HG02981 (cell line): ENCODE data around the gene RCOR1.

Experiments
- ATAC-seq: cut with Tn5 transposase; IDR thresholded peaks from one replicate; pipeline ENCODE4 v1.9.1; 2021; ENCODE audit warnings: mild to moderate bottlenecking, moderate library complexity; ENCODE audit not compliant: unreplicated experiment

Gene RCOR1

DNA sequence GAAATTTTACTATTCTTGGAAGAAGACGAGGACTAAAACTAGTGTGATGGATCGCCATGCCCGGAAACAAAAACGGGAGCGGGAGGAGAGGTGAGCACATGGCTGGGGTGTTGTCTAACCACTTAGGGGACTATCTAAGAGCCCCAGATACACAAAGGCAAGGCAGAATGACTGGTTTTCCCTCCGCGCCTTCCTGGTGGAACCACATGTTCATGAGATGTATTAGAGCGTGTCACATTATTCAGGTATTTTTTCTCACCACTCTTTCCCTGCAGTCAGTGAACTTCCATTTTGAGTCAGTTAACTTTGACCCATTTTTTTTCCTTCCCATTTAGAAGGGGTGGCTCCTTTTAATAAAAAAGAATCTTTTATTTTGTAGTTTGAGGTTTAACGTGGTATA is 116.0 kb downstream of the RCOR1 start:
- no peak for ATAC-seq

DNA sequence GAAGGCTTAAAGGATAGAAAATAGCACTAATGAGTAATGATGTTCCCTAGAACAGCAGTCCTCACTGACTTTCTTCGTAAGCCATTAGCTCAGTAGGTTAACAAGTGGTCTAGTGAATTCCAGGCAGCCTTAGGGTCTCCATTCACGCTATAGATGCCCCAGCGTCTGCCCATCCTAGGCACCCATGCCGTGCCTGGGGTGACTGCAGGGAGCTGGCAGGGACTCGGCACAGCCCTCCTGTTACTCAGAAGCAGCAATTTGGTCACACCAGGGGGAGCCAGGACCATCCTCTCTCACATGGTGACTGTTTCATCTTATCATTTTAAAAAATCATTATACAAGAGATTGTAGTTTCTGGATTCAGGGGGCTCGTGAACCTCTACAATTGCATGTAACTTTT is 118.8 kb downstream of the RCOR1 start:
- no peak for ATAC-seq

DNA sequence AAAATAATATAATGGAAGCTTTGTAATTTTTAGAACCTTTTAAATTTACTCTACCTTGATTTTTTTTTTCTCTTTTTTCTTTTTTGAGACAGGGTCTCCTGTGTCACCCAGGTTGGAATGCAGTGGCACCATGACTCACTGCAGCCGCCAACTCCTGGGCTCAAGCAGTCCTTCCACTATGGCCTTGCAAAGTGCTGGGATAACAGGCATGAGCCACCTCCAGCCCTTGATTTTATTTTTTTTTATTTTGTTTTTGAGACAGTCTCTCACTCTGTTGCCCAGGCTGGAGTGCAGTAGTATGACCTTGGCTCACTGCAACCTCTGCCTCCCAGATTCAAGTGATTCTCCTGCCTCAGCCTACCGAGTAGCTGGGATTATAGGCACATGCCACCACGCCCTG is 119.5 kb downstream of the RCOR1 start:
- ATAC-seq: no peak

DNA sequence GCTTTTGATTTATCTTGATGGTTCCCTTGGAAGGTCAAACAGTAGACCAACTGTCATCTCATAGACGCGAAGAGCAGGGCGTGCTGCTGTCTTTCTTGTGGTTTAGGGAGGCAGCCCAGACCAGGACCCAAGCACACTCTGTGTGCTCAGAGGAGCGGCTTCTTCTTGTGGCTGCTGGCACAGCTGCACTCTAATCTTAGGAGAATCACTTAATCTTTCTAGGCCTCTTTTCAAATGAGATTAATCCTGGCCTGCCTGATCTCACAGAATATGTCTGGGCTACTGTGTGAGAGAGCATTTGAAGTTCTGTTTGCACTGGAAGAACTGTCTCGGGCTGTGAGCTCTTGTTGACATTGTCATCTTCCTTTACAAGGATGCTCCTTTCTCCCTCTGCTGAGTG is 124.8 kb downstream of the RCOR1 start:
- no peak for ATAC-seq

DNA sequence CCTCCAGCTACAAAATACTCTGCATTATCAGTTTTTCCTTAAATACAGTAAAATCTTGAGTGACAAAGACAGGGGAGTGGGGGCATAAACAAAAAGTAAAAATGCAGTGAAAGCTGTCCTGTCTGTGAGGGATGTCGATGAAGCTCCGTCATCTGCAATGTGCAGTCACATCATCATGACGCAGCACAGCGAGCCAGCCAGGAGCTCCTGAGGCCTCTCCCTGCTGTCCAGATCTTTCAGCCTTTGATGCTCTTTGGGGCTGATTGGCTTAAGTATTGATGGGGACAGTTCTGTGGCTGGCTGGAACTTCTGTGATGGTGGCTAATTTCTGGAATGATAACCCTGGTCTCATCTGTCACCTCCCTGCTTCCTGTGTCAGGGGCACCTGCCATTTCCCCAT is 130.2 kb downstream of the RCOR1 start:
- no peak for ATAC-seq

DNA sequence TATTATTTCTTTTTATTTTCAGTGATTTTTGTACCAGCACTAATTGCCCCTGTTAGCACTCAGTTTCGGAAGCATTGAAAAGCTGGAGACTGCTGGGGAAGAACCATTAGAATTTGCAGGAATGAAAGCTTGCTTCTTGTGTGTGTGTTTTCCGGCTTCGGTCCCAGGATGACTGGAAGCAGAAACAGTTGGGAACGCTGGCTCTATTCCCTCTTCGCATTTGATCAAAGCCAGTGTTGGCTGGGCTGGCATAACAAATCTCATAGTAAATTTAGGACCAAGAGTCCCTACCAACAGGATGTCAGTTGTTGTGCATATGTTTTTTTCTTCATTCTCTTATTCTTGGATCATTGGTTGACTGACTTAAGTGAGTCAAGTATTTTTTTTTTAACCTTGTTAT is 131.2 kb downstream of the RCOR1 start:
- ATAC-seq: no peak

DNA sequence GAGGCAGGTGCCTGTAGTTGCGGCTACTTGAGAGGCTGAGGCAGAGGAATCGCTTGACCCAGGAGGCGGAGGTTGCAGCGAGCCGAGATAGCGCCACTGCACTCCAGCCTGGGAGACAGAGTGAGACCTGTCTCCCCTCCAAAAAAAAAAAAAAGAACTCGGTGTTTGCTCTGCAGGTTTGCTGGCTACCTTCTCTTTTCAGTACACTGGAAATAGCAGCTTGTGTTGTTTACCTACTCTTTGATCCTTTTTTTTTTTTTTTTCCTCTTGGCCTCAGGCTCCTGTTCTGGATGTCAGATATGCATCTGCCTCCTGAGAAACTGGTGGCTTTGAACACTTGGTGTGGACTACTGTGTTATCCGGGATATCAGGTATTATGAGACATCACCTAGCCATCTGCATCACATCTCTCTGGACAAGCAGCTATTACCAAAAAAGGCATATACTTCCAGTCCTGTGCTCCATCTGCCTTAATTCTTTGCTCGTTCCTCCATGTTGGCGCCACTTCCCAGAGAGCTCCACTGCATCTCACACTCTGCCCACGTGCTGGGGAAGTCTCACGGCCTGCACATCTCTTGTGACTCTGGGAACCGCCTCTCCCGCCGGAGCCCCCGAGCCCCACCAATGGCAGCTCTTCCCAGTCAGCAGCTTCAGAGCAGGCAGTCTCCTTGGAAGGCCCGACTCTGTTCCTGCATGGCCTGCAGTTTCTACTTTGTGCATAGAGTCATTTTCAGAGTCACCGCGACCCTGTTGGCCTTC is 133.9 kb downstream of the RCOR1 start:
- no peak for ATAC-seq

DNA sequence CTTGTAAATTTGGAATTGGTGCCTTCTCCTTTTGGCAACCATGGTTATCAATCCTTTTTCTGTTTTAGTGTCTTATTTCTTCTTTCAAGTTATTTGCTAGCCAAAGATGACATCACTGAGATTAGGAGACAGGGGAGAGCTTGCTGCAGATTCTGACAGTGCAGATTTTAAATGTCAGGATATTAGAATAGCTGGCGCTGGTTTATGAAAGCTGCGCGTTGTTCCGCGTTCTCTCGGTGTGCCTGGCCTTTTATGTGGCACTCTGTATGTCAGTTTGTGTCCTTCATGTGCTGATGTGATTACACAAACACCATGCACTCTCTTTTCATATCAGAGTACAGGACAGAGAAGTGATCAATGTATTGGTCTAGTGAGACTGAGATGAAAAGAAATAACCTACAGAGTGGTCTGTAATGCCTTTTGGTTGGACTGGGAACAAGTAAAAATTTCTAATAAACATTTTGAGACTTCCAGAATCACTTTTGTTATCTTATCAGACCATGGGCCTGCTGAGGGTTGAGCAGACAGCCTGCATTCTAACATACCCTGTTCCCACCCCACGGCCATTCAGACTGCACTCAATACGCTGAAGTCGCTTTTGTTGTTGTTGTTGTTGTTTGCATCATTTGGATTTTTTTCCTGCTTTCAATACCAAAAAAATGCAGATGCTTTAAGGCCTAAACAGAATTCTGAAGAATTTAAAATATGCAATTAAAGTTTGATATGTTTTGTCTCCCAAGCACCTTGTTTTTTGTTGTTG is 135.1 kb downstream of the RCOR1 start:
- no peak for ATAC-seq

DNA sequence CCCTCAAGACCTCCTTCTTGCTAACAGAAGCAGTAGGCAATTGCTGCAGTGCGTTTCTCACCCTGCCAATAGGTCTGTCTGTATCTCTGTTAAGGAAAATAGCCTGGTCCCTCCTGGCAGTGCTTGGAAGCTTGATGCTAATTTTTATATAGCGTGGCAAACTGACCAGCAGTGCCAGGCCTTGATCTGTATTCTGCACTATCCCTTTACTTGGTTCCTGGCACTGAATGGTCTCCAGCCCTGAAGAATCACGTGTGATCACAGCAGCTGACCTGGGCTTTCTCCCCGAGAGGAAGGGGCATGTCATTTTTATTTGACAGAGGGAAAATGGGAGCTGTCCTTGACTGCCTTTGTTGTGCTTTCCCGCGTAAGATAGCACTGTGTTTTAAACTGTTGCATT is 136.1 kb downstream of the RCOR1 start:
- ATAC-seq: no peak

DNA sequence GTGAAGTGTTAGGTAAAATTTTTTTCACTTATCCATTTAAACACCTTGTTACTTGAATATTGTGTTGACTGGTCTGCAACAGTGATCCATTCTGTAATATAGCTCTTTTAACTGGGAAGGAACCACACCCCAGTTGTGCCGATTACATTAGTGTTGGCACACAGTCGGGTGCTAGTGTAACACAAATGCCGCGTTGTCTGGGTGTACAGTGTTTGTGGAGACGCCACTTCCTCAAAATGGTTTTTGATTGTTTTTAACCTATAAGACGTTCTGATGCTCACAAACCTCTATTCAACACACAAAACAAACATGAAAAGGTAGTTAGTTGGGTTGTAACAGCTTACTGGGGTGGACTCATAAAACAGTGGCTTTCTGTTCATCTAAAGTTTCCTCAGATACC is 136.8 kb downstream of the RCOR1 start:
- no peak for ATAC-seq

DNA sequence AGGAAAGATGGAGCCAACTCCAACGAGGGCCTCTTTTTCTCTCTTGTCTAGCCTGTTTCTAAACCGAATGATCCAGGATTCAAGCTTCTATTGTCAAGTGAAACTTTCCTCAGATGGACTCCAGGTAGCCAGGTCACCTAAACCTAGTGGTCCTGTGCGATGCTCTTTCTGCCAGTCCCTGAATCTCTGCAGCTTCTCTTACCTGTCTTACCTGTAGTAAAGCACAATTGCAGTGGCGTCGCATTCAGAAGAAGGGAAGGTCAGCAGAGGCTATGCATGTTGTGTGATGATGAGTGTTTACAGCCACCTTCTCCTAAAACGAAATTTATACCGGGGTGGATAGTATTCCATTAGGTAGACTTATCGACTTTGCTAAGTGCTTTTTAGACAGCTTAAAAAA is 137.4 kb downstream of the RCOR1 start:
- no peak for ATAC-seq

DNA sequence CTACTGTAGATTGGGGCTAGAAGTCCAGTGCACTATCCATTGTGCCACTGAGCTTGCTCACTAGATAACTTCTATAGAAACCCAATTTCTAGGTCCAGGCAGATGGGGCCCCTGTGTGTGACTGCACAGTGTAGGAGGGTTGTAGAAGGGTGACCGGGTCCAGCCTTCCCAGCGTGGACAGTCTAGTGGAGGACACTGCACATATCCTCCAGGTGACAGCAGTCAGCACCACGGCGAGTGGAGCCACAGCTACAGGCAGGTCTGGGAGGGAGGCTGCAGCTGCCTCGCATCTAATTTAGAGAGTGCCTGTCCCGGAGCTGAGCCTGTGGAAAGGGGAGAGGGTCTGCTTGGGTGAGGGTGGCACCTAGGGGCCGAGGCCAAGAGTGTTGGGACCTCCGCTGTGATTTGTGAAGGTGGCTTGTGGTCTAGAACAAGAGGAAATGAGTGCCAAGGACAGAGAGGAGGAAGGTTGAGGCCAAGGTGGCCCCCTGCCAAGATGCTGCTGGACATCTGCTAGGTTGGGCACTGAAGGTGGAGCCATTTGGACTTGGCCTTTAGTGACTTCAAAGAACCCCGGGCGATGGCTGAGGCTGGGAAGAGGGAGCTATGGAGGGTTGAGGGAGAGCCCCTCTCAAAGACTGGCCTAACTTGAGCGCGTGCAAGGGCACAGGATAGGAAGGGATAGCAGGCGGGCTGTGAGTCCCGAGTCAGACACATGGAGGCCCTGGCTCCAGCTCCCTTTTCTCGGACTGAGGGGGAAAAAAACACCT is 138.8 kb downstream of the RCOR1 start:
- no peak for ATAC-seq

DNA sequence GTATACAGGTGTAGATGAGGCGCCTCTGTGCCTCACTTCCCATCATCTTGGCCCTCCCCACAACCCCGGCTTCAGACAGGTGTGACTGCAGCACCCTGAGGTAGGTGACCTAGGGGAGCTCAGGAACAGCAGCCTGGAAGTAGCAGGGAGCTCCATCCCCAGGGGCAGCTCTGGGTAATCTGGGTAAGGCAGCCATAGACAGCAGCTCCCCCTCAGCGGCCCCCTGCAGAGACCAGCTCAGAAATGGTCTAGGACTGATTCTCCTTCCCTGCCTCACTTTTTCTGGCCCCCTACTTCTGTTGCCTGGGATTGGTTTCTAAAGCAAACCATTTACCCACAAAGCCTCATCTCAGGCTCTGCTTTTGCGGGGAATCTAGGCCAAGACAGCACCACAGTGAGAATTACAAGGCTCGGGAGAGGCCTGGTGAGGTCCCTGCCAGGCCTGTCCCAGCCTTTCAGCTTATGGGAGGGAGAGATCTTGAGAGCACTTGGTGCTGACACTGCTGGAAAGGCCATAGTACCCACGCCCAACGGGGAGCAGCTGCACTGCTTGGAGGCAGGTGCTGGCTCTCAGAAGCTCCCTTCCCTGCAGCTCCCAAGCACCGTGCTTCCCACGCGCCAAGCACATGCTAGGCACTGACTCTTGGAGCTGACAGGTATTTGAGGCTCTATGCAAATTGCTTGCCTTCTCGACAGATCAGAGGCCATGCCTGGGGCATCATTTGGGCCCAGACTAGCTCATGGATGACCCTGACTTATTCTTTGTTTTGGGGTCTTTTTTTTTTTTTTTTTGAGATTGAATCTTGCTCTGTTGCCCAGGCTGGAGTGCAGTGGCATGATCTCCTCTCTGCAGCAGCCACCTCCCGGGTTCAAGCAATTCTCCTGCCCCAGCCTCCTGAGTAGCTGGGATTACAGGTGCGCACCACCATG is 139.7 kb downstream of the RCOR1 start:
- no peak for ATAC-seq

DNA sequence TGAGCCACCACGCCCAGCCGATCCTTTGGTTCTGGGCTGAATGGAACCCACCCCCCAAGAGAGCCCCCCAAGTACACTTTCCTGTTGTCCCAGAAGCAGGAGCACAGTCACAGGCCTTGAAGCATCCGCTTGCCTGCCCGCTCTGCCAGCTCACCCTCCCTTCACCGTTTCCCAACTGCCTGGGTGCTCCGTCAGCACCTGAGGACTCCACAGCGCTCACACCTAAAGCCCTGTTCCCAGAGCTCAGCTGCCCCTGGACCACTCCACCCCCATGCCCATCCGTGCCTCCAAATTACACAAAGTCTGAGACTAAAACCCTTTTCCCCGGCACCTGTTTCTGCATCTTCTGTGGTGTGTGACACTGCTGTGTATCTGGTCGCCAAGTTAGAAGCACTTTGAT is 140.5 kb downstream of the RCOR1 start:
- ATAC-seq: no peak

DNA sequence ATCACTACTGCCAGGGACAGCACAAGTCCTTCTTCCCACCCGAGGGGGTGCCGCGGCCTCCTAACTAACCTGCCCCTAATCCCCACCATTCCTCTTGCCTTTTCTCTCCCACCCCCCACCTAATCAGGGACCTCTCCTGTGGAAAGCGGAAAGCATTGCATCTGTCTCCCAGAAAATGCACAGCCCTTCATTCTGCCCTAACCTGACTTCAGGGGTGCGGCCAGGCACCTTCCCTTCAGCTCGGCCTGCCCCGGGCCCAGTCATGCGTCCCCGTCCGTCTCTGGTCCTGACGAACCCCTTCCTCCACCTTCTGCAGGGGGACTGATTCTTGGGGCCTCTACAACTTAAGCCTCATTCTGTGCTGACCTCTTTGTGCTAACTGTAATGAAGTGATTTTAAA is 140.9 kb downstream of the RCOR1 start:
- no peak for ATAC-seq

DNA sequence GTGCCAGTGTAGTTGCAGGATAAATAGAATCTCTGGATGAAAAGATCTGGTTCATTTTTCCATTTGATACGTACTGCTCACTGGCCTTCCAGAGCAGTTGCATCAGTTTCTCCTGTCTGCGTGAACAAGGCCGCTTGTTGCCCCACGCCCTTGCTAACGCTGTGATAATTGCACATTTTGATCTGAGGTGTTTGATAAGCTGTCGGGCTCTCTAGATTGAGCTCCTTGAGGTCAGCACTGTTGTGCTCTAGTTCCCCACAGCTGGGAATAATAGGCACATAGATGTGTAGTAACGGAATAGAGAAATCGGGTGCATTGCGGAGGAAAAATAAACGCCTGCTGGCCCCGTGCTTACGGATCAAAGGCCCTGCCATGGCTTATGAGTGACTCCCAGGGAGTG is 142.0 kb downstream of the RCOR1 start:
- ATAC-seq: no peak

DNA sequence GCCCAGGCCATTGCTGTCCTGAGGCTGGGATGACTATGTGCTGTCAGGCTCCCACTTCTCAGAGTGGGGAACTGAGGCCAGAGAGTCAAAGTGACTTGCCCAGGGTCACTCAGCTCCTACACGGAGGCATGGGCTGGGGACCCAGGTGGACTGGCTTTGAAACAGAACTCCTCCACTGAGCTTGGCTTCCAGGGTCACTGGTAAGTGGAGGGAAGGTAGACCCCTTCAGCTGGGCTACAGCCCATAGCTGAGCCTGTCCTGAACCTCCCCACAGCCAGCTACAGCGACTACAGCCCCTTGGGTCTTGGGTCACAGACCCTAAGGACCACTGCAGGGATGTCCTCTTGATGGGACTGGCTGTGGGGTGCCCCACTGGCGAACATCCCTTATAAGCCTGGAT is 144.5 kb downstream of the RCOR1 start:
- ATAC-seq: no peak

DNA sequence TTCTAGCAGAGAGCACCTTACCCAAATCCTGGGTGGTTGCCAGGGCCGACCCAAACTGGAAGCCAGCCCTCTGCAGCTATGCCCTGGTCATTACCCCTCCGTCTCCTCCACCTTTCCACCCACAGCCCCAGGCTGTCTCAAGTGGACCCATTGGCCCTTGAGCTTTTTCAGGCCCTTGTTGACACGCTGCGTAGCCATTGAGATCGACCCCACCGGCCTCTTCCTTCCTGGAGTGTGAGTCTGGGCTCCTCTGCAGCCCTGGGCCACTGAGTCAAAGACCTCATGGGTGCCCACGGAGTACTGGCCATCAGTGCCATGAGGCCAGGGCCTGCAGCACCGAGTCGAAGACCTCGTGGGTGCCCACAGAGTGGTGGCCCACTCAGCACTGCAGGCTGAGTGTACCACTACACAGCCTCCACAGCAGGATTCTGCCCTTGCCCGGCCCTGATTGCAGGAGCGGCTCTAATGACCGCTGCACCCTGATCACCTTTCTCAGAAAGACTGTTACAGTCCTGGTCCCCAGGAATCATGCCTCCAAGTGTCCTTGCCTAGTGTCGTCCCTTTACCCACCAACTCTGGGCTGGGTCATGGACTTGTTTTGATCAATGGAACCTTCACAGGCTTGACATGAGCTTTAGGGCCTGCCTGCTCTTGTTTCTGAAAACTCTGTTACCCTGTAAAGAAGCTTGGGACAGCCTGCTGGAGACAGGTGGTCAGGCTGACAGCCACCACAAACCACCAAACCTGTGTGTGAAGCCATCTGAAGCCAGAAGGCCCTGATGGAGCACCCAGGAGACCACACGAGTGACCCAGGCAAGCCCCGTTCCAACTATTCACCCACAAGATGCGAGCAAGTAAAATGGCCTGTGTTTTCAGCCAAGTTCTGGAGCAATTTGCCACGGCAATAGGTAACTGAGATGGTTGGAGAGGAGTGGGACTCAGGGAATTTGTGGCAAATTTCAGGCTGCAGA is 145.2 kb downstream of the RCOR1 start:
- ATAC-seq: no peak

DNA sequence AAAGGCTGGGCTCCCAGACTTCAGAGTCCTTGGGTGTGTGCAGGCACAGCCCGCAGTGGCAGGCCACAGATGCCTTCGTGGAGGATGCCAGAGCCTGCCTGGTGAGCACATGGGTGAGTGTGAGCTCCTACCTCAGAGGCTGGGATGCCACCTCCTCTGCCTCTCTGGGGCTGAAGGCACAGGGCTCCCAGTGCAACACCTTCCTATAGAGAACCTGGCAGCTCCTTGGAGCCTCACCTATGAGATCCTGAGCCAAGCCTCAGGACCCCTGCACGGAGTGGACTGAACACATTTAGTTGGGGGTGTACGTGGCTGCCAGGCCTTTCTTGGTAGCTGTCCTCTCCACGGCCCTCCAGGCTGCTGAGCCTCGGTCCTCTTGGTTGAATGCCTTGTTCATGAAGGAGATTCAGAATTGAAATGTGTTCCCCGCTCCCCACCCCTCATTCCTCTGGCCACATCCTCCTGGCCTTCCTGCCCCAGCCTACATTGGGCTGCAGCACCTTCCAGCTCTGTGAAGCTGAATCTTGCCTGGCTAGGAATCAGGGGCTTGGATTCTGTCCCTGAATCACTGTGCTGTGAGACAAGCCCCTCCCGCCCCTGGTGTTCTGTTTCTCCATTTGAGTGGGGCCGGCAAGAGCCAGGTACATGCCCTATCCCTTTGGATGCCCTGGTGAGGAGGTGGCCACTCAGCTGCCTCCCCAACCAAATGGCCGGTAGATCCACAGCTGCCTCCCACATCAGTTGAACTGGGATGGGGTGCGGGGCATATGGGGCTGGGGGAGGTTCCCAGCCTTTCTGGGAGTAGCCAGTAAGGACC is 146.1 kb downstream of the RCOR1 start:
- no peak for ATAC-seq
